Colonic mucosa (tissue), 4 donors: Measurements from ENCODE around the gene ZDHHC14. TPM values are rescaled to one million over a fixed set of nuclear protein-coding genes. Genes with fewer than 3 reads are reported as not detected.

ENCODE experiments used
- DNase-seq: peaks from one replicate; pipeline ENCODE4 v3.0.0-alpha.2; 2020
- H3K27ac ChIP-seq: fragments of 200-600 bp; one replicate; pipeline ENCODE4 v1.8.0; 2021
- H3K27me3 ChIP-seq: fragments of 200-600 bp; one replicate; pipeline ENCODE4 v1.8.0; 2021
- H3K36me3 ChIP-seq: fragments of 200-600 bp; one replicate; pipeline ENCODE4 v1.8.0; 2021
- H3K4me1 ChIP-seq: fragments of 200-600 bp; one replicate; pipeline ENCODE4 v1.8.0; 2021; ENCODE audit warnings: mild to moderate bottlenecking
- H3K4me3 ChIP-seq: fragments of 200-600 bp; one replicate; pipeline ENCODE4 v1.8.0; 2021
- H3K9ac ChIP-seq, 2 donors: one replicate each; pipeline ENCODE4 v1.7.0; 2013; ENCODE audit warnings: control low read depth in 2 of 2, low read depth in 2 of 2, low read length in 2 of 2
- H3K9me3 ChIP-seq: fragments of 200-600 bp; one replicate; pipeline ENCODE4 v1.8.0; 2021
- CTCF ChIP-seq: fragments of 200-600 bp; IDR thresholded peaks from one replicate; pipeline ENCODE4 v1.8.0; 2022; ENCODE audit warnings: antibody characterized with exemption, mild to moderate bottlenecking
- intact Hi-C: fragments of 100-400 bp; cut with DNase I; formaldehyde crosslinking; loops from one replicate; pipeline ENCODE4 v1.14.1; 2022
- total RNA-seq, 2 donors: library from RNA; stranded (reverse); fragmentation: NEBNext Ultra II Directional in 1 of 2; extraction: Animal tissue kit (Norgen Biotek cat#: 25700) in 1 of 2; gene quantifications; one replicate each; pipeline ENCODE4 v1.2.1, GENCODE V29; 2021
- donor health status: healthy.
- donor health status: DM: no; HTN: no; CAD: no.
- donor health status: DM: no; HTN: no; CAD: no.

ZDHHC14 gene
- total RNA-seq, 2 donors from 2014 or later: 8.4 to 11.4 TPM

DNA sequence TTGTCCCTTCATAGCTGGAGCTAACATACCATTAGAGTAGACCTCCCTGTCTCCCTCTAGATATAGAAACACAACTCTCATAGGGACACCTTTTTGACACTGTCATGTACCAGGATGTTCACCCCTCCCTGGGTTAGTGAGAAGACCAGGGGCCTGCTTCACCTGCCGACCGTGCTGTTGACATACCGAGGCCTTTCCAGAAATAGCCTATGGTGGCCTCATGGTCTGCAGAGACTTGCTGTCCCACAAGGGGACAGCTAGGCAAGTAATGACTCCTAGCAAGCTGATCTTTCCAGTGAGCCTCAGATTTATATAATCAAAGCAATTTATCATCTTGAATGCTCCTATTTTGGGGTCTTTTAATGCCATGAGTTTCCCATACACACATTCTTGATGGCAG is 15.0 kb downstream of the ZDHHC14 start:
- H3K4me1 ChIP-seq: no peaks in the 10 kb centered on the region
- no peaks in the 10 kb centered on the region for H3K36me3 ChIP-seq
- no peak for TF ChIP-seq CTCF
- H3K9me3 ChIP-seq: no peaks in the 10 kb centered on the region
- intact Hi-C loops: no loop called here
- H3K4me3 ChIP-seq: no peak overlapping the region
- H3K9ac ChIP-seq: no peak overlapping the region
- H3K27ac ChIP-seq: no peak overlapping the region
- DNase-seq: no peak
- no peaks in the 10 kb centered on the region for H3K27me3 ChIP-seq

GRCh38 chr6:157397660-157398059 is 16.7 kb downstream of the ZDHHC14 start:
- Histone ChIP-seq H3K27me3 (no peaks in the 10 kb centered on the region), H3K4me3 (no peak overlapping the region), H3K9me3 (no peaks in the 10 kb centered on the region), H3K36me3 (no peaks in the 10 kb centered on the region), H3K27ac (no peak overlapping the region), H3K4me1 (no peaks in the 10 kb centered on the region), H3K9ac (no peak overlapping the region)
- intact Hi-C loops: no loop called here
- TF ChIP-seq CTCF: no peak
- DNase-seq: no peak

- Histone ChIP-seq H3K9ac (no peak overlapping the region), H3K27ac (no peak overlapping the region), H3K36me3 (no peaks in the 10 kb centered on the region), H3K9me3 (no peaks in the 10 kb centered on the region), H3K27me3 (no peaks in the 10 kb centered on the region), H3K4me1 (no peaks in the 10 kb centered on the region), H3K4me3 (no peak overlapping the region)
- intact Hi-C loops: no loop called here
- TF ChIP-seq CTCF: no peak
- DNase-seq: no peak
Measured at GRCh38 chr6:157398151-157398550, 17.2 kb downstream of the ZDHHC14 start.

GRCh38 chr6:157400676-157401075 is 19.7 kb downstream of the ZDHHC14 start:
- H3K9ac ChIP-seq: no peak overlapping the region
- no peaks in the 10 kb centered on the region for H3K9me3 ChIP-seq
- H3K4me3 ChIP-seq: no peak overlapping the region
- no peaks in the 10 kb centered on the region for H3K4me1 ChIP-seq
- H3K27ac ChIP-seq: no peak overlapping the region
- no peak for TF ChIP-seq CTCF
- DNase-seq: no peak
- H3K27me3 ChIP-seq: no peaks in the 10 kb centered on the region
- intact Hi-C loops: no loop called here
- H3K36me3 ChIP-seq: no peaks in the 10 kb centered on the region

DNA sequence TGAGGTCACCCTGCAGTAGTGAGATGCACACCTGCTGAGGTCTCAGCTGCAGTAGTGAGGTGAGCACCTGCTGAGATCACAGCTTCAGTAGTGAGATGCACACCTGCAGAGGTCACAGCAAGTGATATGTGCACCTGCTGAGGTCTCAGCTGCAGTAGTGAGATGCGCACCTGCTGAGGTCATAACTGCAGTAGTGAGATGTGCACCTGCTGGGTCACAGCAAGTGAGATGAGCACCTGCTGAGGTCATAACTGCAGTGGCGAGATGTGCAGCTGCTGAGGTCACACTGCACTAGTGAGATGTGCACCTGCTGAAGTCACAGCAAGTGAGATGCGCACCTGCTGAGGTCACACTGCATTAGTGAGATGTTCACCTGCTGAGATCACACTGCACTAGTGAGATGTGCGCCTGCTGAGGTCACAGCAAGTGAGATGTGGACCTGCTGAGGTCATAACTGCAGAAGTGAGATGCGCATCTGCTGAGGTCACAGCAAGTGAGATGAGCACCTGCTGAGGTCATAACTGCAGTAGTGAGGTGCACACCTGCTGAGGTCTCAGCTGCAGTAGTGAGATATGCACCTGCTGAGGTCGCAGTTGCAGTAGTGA is 20.8 kb downstream of the ZDHHC14 start:
- intact Hi-C loops: no loop called here
- no peak for TF ChIP-seq CTCF
- H3K4me3 ChIP-seq: no peak overlapping the region

More for the DNA sequence above, 20.8 kb downstream of the ZDHHC14 start:
- H3K27me3 ChIP-seq: no peaks in the 10 kb centered on the region
- H3K36me3 ChIP-seq: no peaks in the 10 kb centered on the region
- H3K9ac ChIP-seq: no peak overlapping the region
- DNase-seq: no peak
- H3K27ac ChIP-seq: no peak overlapping the region
- H3K4me1 ChIP-seq: no peaks in the 10 kb centered on the region
- no peaks in the 10 kb centered on the region for H3K9me3 ChIP-seq
